Ramos (cell line): ENCODE data around the gene FXYD5.

ENCODE experiments used
- in situ Hi-C: fragments of 300-500 bp; cut with MboI; formaldehyde crosslinking; loops from one replicate; pipeline ENCODE4 v1.14.3; 2022; ENCODE audit warnings: low sequenced_read_pairs; ENCODE audit not compliant: unreplicated experiment

FXYD5 gene

DNA sequence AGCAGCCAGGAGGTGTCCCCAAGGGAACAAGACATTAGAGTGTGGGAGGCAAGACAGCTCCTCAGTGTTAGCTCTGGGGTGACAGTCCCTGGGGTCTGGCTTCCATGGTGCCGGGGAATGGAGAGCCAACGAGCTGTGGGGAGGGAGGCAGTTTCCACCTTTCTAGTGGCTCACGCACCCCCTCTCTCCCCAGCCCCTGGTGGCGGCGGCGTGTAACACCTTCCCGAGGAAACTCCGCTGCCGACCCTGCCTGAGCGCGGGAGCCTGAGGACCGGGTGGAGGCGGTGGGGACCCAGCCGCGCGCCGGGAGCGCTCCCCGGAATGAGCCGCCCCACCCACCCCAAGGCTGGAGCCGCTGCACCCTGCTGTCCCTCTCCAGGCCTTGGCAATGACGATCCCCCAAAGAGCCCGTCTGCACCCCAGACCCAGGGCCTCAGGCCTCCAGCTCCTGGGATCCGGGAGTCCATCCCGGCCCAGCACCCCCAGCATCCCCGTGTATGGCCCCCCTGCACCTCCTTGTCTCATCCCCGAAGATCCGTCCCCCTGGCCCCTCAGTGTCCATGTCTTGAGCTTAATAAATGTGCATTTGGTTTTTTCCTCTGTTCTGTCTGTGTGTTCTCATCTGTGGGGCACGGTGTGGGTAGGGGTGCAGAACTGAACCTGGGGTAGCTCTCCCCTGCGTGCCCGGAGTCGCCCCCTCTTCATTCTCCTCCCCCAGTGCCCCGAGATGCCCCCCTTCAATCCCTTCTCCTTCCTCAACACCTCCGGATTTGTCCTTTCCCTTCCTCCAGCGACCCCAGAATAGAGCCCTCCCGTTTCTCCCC, 622 bp upstream of the FXYD5 start:
- in situ Hi-C loops = no loop called here

DNA sequence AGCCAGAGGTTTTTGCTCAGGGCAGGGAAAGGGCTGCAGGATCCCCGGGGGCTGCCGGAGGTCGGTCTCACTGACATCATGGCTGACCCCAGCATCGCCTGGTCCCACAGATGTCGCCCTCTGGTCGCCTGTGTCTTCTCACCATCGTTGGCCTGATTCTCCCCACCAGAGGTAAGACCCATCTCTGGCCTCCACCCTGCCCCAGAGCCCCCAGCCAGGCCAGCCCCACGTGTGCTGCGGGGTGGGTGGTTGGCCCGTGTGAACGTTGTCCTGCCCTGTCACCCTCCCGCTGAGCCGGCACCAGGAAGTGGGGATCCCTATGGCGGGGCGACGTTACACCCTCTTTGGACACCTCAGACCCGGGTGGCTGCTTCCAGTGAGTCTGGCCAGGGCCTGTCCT, 906 bp downstream of the FXYD5 start:
- in situ Hi-C loops = no loop called here

DNA sequence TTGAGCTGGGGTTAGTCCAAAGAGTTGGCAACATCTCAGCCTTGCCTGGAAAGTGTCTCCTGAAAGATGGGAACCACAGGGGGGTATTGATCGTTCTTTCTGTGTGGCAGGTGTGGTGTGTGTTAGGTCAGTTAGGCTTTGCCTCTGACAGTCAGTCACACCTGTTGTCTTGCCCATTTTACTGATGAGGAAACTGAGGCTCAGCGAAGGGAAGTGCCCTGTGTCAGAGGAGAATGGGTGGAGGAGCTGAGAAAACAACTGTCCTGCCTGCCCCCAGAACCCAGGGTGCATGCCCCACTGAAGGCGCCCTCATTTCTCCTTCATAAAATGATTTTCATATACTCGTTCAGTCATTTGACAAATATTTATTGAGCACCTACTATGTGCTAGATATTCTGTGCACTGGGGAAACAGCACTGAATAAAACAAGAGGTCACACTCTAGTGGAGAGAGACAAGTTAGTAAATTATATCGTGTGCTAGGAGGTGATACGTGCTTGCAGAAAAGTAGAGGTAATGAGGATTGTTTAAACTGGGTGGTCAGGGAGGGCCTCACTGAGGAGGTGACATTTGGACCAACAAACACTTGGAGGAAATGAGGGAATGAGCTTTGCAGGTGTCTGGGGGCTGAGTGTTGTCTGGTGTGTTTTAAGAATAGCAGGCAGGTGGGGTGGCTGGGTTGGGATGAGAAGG, 1.6 kb downstream of the FXYD5 start:
- in situ Hi-C loops = no loop called here

DNA sequence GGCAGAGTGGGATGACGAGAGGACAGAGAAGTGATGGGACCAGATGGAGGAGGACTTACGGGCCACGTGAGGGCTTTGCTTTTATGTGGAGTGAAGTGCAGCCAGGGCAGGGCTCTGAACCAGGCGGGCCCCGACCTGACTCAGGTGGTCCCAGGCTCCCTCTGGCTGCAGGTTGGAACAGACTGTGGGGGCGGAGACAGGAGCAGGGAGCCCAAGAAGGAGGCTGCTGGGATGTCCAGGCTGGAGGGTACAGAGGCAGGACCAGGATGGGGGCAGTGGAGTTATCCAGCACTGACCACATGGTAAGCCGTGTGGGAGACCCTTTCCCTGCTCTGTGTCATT, 2.1 kb downstream of the FXYD5 start:
- in situ Hi-C loops = no loop called here

DNA sequence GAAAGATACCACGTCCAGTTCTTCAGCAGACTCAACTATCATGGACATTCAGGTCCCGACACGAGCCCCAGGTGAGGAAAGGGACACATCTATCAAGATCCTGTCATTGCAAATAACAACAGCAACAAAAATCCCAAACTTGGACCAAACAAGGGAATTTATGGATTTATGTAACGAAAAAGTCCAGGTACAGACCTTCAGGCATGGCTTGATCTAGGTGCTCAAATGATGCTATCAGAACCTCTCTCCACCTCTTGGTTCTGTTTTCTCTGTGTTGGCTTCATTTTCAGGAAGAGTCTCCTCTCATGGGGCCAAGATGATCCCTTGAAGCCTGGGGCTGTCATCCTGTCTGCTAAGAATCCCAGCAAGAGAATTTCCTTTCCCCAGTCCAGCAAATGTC, 2.9 kb downstream of the FXYD5 start:
- in situ Hi-C loops = no loop called here

DNA sequence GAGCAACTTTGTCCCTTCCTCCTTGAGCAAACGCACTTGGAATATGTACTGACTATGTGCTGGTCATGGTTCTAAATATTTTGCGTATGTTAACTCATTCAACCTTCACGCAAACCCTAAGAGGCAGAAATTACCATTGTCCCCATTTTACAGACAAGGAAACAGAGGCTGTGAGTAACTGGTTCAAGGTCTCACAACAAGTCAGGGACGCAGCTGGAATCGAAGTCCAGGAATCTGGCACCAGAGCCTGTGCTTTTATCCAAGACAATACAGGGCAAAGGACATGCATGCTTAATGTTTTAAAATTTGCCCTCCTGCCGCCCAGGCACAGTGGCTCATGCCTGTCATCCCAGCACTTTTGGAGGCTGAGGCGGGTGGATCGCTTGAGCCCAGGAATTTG, 5.1 kb downstream of the FXYD5 start:
- in situ Hi-C loops = no loop called here

DNA sequence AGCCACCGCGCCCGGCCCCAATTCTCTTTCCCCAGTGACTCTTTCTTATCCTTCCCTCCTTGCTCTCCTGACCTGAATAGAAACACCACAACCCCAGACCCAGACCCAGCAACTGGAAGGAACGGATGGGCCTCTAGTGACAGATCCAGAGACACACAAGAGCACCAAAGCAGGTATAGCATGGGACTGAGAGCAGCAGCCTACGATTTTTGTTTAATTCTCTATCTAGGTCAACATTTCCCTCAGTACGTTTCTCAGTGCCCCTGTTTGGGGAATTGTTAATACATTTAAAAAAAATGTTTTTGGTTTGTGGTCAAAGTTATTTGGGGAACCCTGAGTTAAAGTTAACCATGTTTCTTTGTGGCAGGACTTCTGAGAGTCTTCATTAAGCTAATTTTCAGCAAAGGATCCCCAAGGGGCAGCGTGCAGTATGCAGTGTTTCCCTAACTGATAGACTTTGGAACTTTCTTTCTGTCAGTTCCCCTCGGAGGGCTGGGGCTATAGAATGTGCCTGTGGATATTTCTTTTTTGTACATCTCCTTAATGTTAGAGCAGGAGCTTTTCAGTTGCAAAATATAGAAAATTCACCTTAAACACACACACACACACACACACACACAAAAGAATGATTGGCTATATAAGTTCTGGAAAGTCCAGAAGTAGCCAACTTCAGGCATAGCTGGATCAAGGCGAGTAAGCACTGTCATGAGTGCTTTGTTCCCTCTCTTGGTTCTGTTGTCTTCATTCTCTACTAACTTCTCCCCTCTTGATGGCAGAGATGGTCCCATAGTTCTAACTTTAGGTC, 6.3 kb downstream of the FXYD5 start:
- in situ Hi-C loops = no loop called here

DNA sequence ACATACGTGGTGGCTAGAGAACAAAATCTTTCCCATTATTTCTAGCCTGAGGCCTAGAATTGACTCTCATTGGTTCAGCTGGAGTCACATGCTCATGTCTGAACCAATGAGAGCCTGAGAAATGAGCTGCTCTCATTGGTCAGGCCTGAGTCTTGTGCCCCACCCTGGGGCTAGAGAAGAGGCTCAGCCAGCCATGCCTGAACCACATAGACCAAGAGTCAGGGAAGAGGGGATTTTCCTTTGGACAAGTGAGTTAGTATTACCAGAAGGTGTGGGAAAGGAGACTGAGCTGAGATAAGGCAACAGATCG, 6.9 kb downstream of the FXYD5 start:
- in situ Hi-C loops = no loop called here

DNA sequence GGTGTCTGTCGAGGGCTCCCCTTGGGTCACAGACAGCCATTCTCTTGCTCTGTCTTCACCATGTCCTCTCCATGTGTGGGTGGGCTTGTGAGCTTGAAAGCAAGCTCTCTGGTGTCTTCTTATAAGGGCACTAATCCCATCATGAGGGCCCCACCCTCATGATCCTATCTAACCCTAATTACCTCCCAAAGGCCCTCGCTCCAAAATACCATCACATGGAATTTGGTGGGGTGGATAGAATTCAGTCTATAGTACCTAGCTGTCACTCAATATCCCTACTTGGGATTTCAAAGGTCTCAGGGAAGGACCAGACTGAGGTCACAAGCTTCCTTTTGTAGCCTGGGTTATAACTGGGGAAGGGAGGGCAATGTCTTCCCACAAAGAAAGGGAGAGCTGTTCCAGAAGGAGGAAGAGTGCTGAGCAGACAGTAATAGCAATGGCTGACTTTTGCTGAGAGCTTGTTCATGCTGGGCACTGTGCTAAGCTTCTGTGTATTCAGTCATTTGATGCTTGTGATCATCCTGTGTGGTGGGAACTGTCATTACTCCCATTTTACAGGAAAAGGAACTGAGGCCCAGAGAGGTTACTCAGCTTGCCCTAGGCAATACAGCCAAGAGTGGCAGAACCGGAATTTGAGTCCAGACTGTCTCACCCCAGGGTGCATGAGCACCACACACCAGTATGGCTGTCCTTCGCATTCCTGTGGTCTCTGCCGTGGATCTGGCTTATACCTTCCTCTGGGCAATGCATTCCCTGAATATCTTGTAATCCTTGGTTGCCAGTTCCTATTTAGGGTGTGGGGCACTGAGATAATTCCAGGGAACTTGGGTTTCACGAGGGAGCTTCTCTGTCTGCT, 8.2 kb downstream of the FXYD5 start:
- in situ Hi-C loops = no loop called here

DNA sequence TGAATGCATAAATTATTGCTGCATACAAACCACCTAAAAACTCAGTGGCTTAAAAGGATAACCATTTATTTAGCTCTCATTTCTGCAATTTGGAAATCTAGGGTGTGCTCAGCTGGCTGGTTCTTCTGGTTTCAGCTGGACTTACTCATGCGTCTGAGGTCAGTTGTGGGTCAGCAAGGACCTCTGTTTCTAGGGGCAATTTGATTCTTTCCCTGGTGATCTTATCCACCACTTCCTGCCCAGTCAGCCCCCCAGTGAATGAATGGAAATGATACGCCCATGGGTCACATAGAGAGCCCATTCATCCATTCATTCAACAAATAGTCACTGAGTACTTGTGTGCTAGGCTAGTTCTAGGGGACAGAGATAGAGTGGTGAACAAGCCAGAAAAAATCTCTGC, 9.9 kb downstream of the FXYD5 start:
- in situ Hi-C loops = no loop called here

DNA sequence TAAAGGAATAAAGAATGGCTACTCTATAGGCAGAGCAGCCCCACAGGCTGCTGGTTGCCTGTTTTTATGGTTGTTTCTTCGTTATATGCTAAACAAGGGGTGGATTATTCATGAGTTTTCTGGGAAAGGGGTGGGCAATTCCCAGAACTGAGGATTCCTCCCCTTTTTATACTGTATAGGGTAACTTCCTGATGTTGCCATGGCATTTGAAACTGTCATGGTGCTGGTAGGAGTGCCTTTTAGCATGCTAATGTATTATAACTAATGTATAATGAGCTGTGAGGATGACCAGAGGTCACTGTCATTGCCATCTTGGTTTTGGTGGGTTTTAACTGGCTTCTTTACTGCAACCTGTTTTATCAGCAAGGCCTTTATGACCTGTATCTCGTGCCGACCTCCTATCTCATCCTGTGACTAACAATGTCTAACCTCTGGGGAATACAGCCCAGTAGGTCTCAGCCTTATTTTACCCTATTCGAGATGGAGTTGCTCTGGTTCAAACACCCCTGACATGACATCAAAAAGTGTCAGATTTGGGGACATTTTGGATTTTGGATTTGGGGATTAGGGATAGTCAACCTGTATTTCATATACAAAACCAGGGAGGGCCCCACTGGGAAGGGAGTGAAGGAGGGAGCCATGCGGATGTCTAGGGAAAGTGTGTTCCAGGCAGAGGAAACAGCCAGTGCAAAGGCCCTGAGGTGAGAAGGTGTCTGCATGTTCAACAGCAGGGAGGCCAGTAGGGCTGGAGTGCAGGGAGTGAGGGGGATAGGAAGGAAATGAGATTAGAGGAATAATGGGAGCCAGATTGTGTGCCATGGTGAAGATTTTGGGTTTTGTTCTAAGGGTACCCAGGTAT, 10.9 kb downstream of the FXYD5 start:
- in situ Hi-C loops = no loop called here

DNA sequence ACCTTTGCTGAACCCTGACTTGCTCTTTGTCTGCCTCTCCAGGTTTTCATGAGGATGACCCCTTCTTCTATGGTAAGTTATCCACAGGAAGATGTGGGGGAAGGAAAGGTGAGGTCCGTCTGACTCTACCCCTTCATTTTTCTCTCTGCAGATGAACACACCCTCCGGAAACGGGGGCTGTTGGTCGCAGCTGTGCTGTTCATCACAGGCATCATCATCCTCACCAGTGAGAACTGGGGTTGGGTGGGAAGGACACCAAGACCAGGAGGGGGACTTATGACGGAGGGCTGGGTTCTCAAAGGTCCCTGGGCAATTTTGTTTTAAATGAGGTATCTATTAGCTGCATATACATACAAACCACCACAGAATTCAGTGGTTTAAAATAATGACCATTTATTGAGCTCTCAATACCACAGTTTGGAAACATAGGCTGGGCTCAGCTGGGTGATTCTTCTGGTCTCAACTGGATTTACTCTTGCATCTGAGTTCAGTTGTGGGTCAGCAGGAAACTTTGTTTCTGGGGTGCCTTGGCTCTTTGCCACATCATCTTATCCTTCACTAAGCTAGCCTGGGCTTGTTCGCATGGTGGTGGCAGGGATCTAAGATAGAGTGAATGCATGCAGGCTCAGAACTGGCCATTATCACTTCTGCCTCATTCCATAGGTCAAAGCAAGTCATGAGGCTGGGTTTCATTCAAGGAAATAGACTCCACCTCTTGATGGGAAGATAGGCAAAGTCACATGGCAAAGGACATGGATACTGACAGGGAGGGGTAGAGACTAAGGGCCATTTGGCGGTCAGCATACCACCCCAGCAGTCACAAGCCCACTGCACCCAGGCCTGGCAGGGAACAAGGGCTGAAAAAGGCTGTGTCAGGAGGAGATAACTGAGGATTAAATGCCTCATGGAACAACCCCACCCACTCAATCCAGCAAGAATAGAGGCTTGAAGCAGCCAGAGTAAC, 11.8 kb downstream of the FXYD5 start:
- in situ Hi-C loops = no loop called here

DNA sequence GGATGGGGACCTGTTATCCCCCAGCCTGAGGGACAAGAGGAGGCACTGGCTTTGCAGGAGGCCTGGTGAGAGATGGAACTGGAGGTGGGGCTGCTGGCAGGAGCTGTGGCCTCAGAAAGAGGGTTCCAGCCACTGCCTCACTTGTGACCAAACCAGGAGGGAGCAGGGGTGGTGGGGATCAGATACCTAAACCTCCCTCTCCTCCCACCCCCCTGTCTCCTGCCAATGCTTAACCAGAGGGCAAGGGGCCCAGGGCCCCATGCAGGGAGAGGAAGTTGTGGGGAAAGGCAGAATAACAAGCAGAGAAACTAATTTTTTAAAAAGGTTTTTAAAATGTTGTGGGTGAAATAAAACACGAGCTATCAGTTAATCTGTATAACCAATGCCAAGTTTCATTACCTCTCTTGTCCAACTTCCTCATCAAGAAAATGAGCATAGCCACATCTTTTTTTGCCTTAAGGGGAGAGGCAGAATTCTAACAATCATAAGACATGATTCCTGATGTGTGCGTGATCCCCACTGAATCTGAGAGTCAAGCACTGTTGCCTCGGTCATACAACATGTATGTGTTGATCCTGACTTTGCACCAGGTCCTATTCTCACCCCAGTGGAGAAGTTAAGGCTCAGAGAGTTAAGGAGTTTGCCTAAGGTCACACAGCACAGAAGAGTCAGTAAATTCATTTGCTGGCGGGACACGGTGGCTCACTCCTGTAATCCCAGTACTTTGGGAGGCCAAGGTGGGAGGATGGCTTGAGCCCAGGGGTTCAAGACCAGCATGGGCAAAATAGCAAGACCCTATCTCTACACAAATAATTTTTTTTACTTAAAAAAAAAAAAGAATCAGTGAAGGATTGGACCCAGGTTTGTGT, 12.9 kb downstream of the FXYD5 start:
- in situ Hi-C loops = no loop called here

DNA sequence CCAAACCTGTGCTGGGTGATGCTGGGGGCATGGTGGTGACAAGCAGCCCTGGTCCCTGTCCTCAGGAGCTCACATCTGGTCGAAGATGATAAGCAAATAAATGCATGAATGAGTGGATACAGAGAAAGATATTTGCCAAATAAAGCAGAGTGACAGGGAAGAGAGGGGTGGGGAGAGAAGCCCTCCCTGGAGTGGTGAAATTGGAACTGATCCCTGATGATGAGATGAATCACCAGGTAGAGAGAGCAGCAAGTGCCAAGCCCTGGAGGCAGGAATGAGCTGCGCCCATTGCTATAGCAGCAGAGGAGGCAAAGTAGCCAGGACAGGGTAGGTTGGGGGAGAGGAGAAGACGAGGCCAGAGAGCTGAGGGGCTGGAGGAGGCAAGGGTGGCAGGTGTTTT, 13.7 kb downstream of the FXYD5 start:
- in situ Hi-C loops = no loop called here

DNA sequence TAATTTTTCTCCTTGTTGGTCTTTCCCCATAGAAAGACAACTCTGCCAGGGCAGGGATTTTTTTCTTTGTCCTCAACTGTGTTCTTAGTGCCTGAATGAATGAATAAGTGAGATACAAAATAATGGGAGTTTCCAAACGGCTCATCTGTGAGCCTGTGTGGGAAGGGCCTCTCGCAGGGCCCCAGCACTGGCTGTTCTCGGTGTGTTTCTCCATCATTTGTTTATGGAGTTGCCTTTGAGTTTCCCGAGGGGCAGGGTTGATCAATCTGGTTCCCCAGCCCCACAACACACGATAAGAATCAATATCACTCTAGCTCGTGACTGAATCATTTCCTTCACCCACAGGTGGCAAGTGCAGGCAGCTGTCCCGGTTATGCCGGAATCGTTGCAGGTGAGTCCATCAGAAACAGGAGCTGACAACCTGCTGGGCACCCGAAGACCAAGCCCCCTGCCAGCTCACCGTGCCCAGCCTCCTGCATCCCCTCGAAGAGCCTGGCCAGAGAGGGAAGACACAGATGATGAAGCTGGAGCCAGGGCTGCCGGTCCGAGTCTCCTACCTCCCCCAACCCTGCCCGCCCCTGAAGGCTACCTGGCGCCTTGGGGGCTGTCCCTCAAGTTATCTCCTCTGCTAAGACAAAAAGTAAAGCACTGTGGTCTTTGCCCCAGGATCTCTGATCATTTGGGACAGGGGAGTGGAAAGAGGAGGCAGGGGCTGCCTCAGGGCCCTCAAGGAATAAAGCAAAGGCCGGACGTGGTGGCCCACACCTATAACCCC, 14.9 kb downstream of the FXYD5 start:
- in situ Hi-C loops = no loop called here

DNA sequence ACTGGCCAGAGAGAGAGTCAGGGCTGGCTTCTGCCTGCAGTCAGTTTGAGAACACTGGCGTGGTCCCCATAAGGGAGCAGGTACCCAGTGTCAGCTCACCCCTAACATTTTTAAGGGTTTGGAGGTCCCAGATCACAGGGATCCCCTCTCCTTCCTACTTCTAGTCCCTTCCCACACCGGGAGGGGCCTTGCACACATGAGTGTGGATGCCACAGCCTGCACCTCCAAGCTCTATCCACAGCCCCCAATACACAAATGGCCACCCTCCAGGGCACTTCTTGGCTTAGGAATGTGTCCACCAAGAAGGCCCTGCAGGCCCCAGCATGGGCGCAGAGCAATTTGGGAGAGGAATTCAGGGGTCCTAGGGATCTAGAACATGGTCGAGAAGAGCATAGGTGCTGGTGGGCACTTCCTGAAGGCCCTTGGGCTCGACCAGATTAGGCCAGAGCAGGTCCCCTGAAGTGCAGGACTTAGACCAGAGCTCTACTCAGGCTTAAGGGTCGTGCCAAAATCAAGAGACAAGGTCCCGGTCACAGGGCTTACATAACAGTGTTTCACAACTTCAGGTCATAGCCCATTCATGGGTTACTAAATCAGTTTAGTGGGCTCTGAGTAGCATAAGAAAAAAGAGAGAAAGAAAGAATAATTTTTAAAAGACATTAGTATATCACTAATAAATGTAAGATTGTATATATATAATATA, 16.0 kb downstream of the FXYD5 start:
- in situ Hi-C loops = no loop called here
